Activated T-cell treated with anti-CD3 and anti-CD28 coated beads, Interleukin-2, amount 50 U/mL, for 24 hours (primary cell): Measurements from ENCODE around the gene EYA2.

Experiments used
- DNase-seq: peaks from one replicate; pipeline ENCODE4 v3.0.0-alpha.2; 2020
- H3K27ac Mint-ChIP-seq: 2 replicates; pipeline ENCODE4 v1.8.0; 2020; ENCODE audit warnings: mild to moderate bottlenecking, mixed read lengths
- H3K27me3 Mint-ChIP-seq: 2 replicates; pipeline ENCODE4 v1.8.0; 2020; ENCODE audit warnings: mixed read lengths
- H3K36me3 Mint-ChIP-seq: 2 replicates; pipeline ENCODE4 v1.8.0; 2020; ENCODE audit warnings: low read depth, mixed read lengths
- H3K4me1 Mint-ChIP-seq: 2 replicates; pipeline ENCODE4 v1.8.0; 2020; ENCODE audit warnings: low read depth, mixed read lengths
- H3K4me3 Mint-ChIP-seq: 2 replicates; pipeline ENCODE4 v1.8.0; 2020; ENCODE audit warnings: mild to moderate bottlenecking, moderate library complexity, mixed read lengths
- H3K9me3 Mint-ChIP-seq: 2 replicates; pipeline ENCODE4 v1.8.0; 2020; ENCODE audit warnings: mixed read lengths

Gene EYA2

DNA sequence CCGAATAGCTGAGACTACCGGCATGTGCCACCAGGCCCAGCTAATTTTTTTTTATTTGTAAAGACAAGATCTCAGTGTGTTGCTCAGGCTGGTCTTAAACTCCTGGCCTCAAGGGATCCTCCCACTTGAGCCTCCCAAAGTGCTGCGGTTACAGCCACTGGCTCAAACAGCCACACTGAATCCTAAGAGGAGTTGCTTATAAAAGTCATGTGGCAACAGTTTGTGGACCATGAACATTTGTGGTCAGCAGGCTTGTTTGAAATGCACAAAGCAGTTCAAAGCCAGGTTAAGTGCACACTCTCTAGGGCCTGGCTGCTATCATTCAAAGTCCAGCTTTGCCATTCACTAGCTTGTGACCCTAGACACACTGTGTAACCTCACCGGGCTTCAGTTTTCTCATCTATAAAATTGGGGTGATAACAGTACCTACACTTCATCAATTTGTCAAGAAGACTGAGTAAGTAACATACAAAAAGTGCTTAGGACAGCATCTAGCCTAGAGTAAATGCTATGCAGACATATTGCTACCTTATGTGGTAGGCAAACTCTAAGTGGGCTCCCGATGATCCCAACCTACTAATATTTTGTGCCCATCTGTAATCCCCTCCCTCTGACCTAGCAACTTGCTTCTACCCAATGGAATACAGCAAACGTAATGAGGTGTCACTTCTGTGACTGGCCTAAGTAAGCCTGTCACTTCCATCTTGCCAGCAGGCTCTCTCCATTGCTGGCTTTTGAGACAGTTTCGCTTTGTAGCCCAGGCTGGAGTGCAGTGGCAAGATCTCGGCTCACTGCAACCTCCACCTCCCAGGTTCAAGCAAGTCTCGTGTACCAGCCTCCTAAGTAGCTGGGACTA is 338.9 kb downstream of the EYA2 start:
- H3K27me3 Mint-ChIP-seq, result no peaks in the 10 kb centered on the region
- H3K27ac Mint-ChIP-seq, result no peak overlapping the region
- no peaks in the 10 kb centered on the region for H3K9me3 Mint-ChIP-seq
- no peak overlapping the region for H3K4me3 Mint-ChIP-seq
- H3K4me1 Mint-ChIP-seq, result peaks cover 2% of the 10 kb centered on the region
- H3K36me3 Mint-ChIP-seq, result peaks cover 89% of the 10 kb centered on the region
- DNase-seq, result no peak

DNA sequence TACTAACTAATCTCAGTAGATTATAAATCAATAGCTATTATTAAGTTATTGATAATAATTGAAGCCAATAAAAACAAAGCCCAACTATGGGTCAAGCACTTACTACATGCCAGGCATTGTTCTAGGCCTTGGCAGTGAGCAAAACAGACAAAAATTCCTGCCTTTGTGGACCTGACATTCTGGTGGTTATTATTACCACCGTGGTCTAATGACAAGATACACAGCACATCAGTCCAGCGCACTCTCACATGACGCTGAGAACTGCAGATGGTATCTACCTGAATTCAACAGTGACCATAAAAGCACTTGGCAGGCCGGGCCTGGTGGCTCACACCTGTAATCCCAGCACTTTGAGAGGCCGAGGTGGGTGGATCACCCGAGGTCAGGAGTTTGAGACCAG is 340.5 kb downstream of the EYA2 start:
- Mint-ChIP-seq H3K9me3 (no peaks in the 10 kb centered on the region), H3K4me3 (no peak overlapping the region), H3K36me3 (peaks cover 89% of the 10 kb centered on the region), H3K4me1 (peaks cover 2% of the 10 kb centered on the region), H3K27me3 (no peaks in the 10 kb centered on the region), H3K27ac (no peak overlapping the region)
- DNase-seq, result no peak

DNA sequence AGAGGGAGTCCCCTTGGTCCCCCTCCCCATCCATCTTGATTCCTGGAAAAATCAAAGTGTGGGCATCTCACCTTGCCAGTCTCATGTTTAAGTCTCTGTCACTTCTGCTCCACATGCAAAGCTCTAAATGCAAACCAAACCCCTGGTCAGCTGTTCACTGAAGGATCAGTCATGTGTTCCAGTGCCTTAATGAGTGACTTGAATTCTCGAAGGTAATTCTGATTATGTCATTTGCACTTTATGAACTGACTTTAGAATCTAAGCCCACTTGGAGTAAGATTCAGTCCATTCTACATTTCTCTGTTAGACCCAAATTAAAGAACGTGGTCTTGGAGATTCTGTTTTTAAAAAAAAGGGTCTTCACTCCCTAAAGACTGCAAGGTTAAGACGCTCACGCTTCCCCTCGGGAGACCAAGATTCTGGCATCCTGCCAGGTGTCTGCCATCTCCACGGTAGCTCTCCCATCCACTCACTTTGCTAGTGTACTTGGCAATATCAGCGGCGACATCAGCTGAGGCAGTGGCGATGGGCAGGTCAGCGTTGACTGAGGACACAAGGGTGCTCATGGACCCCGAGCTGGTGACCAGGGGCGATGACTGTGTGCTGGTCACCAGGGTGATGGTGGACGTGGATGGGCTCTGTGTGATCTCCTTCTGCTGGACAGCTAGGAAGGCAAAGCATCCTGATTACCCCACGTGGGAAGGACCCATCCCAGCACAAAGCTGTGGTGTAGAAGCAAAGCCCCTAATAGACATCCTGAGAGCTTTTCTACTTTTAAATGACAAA is 341.4 kb downstream of the EYA2 start:
- Mint-ChIP-seq H3K36me3 (peaks cover 82% of the 10 kb centered on the region), H3K27me3 (no peaks in the 10 kb centered on the region), H3K4me3 (no peak overlapping the region), H3K9me3 (no peaks in the 10 kb centered on the region), H3K4me1 (no peaks in the 10 kb centered on the region), H3K27ac (peak overlapping the region; percentile 55)
- no peak for DNase-seq

DNA sequence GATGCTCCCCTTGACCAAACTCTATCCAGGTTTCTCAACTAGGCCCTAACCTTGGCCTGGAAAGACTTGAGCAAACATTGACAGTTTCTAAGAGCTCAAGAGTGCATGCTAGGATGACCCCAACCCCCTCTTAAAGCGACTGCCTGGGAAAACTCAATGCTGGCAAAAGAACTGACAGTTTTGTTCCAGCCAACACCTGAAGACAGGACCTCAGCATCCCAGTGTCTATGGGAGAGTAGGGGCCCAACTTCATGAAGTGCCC is 341.9 kb downstream of the EYA2 start:
- Mint-ChIP-seq H3K27ac (peak overlapping the region; percentile 55), H3K4me1 (no peaks in the 10 kb centered on the region), H3K4me3 (no peak overlapping the region), H3K27me3 (no peaks in the 10 kb centered on the region), H3K9me3 (no peaks in the 10 kb centered on the region), H3K36me3 (peaks cover 80% of the 10 kb centered on the region)
- no peak for DNase-seq

DNA sequence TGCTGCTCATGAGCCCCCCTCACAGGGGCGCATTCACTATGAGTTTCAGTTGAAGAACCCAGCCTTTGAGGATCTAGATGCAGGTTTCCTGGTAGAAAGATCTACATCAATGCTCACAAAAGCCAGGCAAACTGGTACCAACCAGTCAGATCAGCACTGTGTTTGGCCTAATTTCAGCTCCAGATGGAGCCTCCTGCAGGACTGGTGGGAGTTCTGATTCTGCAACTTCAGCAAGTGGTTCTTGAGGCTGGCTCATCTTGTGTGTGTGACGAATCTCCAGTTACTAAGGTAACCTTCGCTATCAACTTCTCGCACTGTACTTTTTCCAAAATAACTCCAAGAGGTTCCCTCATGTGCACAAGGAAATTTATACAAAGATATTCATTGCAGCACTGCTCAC is 343.1 kb downstream of the EYA2 start:
- Mint-ChIP-seq H3K36me3 (peaks cover 81% of the 10 kb centered on the region), H3K4me3 (no peak overlapping the region), H3K4me1 (no peaks in the 10 kb centered on the region), H3K27ac (no peak overlapping the region), H3K27me3 (no peaks in the 10 kb centered on the region), H3K9me3 (no peaks in the 10 kb centered on the region)
- DNase-seq, result no peak
